OCI-LY7 (cell line): Measurements from ENCODE around the gene DENND1A. TPM values are rescaled to one million over a fixed set of nuclear protein-coding genes. Genes with fewer than 3 reads are reported as not detected.
"Not testable (repeated sequence)": the region's sequence is repeated elsewhere in the genome, so short reads cannot be mapped to it uniquely, and the experiment has no call there.

Experiments
- BruUV-seq: library from RNA; stranded (reverse); fragments of 400-500 nt; replicated peaks from 2 replicates; lab custom pipeline; 2021; lab: Mats Ljungman, UMichigan
- CTCF ChIA-PET: fragments of 300-600 bp; sonication (Branson Sonifier 250); formaldehyde crosslinking; loops from one replicate; lab custom pipeline; 2022; ENCODE audit warnings: antibody characterized with exemption; ENCODE audit not compliant: unreplicated experiment; lab: Charles Lee
- POLR2A ChIA-PET: fragments of 300-600 bp; sonication (Branson Sonifier 250); formaldehyde crosslinking; loops from one replicate; lab custom pipeline; 2022; ENCODE audit warnings: antibody characterized with exemption; lab: Charles Lee
- DNase-seq: peaks from one replicate; pipeline ENCODE4 v3.0.0-alpha.2; 2015; ENCODE audit warnings: low spot score
- H2AFZ ChIP-seq: fragments of 200-600 bp; sonication (generic), shearing (Covaris generic); 2 replicates; pipeline ENCODE4 v1.6.1; 2014; ENCODE audit warnings: mild to moderate bottlenecking, antibody characterized with exemption, low read length, moderate library complexity
- H3K27ac ChIP-seq: fragments of 200-600 bp; sonication (generic); 2 replicates; pipeline ENCODE4 v1.5.1; 2014; ENCODE audit warnings: mixed run types, low read depth, mild to moderate bottlenecking, moderate library complexity, low read length, inconsistent platforms; ENCODE audit not compliant: poor library complexity, severe bottlenecking
- H3K36me3 ChIP-seq: fragments of 200-600 bp; sonication (generic); 2 replicates; pipeline ENCODE4 v1.6.1; 2014; ENCODE audit warnings: mild to moderate bottlenecking, antibody characterized with exemption, low read length, moderate library complexity, mixed read lengths; ENCODE audit not compliant: insufficient read depth
- H3K4me1 ChIP-seq: fragments of 200-600 bp; sonication (generic); 2 replicates; pipeline ENCODE4 v1.5.1; 2014; ENCODE audit warnings: mild to moderate bottlenecking, low read length; ENCODE audit not compliant: insufficient read depth, poor library complexity, severe bottlenecking
- H3K4me2 ChIP-seq: fragments of 200-600 bp; sonication (generic); 2 replicates; pipeline ENCODE4 v1.6.1; 2014; ENCODE audit warnings: mild to moderate bottlenecking, low read length
- H3K4me3 ChIP-seq: fragments of 200-600 bp; sonication (generic); 2 replicates; pipeline ENCODE4 v1.5.1; 2014; ENCODE audit warnings: mild to moderate bottlenecking, low read depth, low read length; ENCODE audit not compliant: poor library complexity, severe bottlenecking
- H3K79me2 ChIP-seq: fragments of 200-600 bp; sonication (generic); 2 replicates; pipeline ENCODE4 v1.6.1; 2016; ENCODE audit warnings: low read depth, mild to moderate bottlenecking, low read length, moderate library complexity, mixed read lengths; ENCODE audit not compliant: insufficient read depth
- H3K9me2 ChIP-seq: fragments of 200-600 bp; sonication (generic); 2 replicates; pipeline ENCODE4 v1.6.1; 2016; ENCODE audit warnings: mild to moderate bottlenecking, low read length, mixed read lengths; ENCODE audit not compliant: insufficient read depth
- H3K9me3 ChIP-seq: fragments of 200-600 bp; sonication (generic); 2 replicates; pipeline ENCODE4 v1.6.1; 2014; ENCODE audit warnings: mild to moderate bottlenecking, mixed run types, low read length, mixed read lengths
- H4K20me1 ChIP-seq: fragments of 200-600 bp; sonication (generic); 2 replicates; pipeline ENCODE4 v1.6.1; 2014; ENCODE audit warnings: mild to moderate bottlenecking, antibody characterized with exemption, low read length, moderate library complexity, mixed read lengths; ENCODE audit not compliant: insufficient read depth
- CTCF ChIP-seq: fragments of 200-600 bp; sonication (generic); conservative IDR thresholded peaks from 2 replicates; pipeline ENCODE4 v1.5.1; 2014; ENCODE audit warnings: mild to moderate bottlenecking, antibody characterized with exemption, low read length, moderate library complexity, mixed read lengths
- EZH2phosphoT487 ChIP-seq: fragments of 200-600 bp; sonication (generic); IDR thresholded peaks from 2 replicates; pipeline ENCODE4 v1.6.1; 2018; ENCODE audit warnings: low read depth, borderline replicate concordance, mild to moderate bottlenecking, mixed run types, antibody characterized with exemption, low read length, moderate library complexity, mixed read lengths
- intact Hi-C: fragments of 100-400 bp; cut with micrococcal nuclease; formaldehyde crosslinking; loops from one replicate; pipeline ENCODE4 v1.10.0; 2022; ENCODE audit not compliant: unreplicated experiment
- total RNA-seq, 2 experiments: library from RNA; depleted of rRNA in 1 of 2; stranded (reverse); fragments of >200 nt in 1 of 2; shearing (Covaris generic) in 1 of 2; gene quantifications; 2 replicates each; pipeline ENCODE4 v1.2.3, GENCODE V29; 2014 to 2022

Gene DENND1A
- total RNA-seq, 2 experiments from 2014 or later, result 17.9 to 36.3 TPM

- CTCF ChIA-PET, result interaction anchor here (0.8 kb wide), 1 partner anchor 23 kb away, joined by 3 read pairs; no protein-coding TSS in a partner anchor
- H2AFZ ChIP-seq, result no peak overlapping the region
- intact Hi-C loops, result no loop called here
- DNase-seq, result no peak
- POLR2A ChIA-PET, result interaction anchor here (0.6 to 2.1 kb wide), 2 partner anchors 10 to 374 kb away, joined by 3 to 5 read pairs; no protein-coding TSS in a partner anchor
- no peak overlapping the region for H3K27ac ChIP-seq
- H3K36me3 ChIP-seq, result no peaks in the 10 kb centered on the region
- H3K9me3 ChIP-seq, result no peaks in the 10 kb centered on the region; the same call in 1 of the 2 replicates
- no peak overlapping the region for H3K4me3 ChIP-seq
- H3K4me1 ChIP-seq, result no peaks in the 10 kb centered on the region
- no peaks in the 10 kb centered on the region for H3K79me2 ChIP-seq
- no peaks in the 10 kb centered on the region for H3K9me2 ChIP-seq
- TF ChIP-seq CTCF (no peak), EZH2phosphoT487 (no peak)
- no peak overlapping the region for H3K4me2 ChIP-seq
- no peaks in the 10 kb centered on the region for H4K20me1 ChIP-seq
- no TSS peak for BruUV-seq
These were observed 11.0 kb upstream of the DENND1A start for GRCh38 chr9:123940721-123941523.

DNA sequence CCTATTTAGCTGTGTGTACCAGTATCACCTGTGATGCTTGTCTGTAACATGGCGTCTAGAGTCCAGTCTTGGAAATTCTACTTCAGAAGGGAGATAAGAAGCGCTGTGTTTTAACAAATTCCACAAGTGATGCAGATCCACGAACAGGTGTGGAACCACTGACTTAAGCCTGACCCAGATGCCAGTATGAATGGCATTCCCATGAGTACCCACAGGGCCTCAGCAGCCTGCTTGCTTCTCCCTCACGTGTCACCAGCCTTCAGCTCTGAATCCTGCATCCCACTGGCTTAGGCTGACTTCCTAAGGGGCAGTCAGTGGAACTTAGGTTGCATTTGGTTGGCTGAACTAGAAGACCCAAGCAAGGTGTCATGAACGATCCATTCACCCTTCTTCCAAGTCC lies 8.5 kb upstream of the DENND1A start:
- no peak overlapping the region for H3K4me3 ChIP-seq
- H3K27ac ChIP-seq, result no peak overlapping the region
- no peaks in the 10 kb centered on the region for H3K4me1 ChIP-seq
- BruUV-seq, result no TSS peak
- H3K4me2 ChIP-seq, result no peak overlapping the region
- ChIA-PET POLR2A (no interaction called here), CTCF (no interaction called here)
- TF ChIP-seq EZH2phosphoT487 (no peak), CTCF (no peak)
- no peaks in the 10 kb centered on the region for H4K20me1 ChIP-seq
- DNase-seq, result no peak
- H3K9me3 ChIP-seq, result no peaks in the 10 kb centered on the region; the same call in 1 of the 2 replicates
- H2AFZ ChIP-seq, result no peak overlapping the region
- H3K9me2 ChIP-seq, result no peaks in the 10 kb centered on the region
- no peaks in the 10 kb centered on the region for H3K36me3 ChIP-seq
- H3K79me2 ChIP-seq, result no peaks in the 10 kb centered on the region
- intact Hi-C loops, result no loop called here

- CTCF ChIA-PET, H3K79me2 ChIP-seq, H3K4me2 ChIP-seq, H3K9me3 ChIP-seq, DNase-seq, H3K4me1 ChIP-seq, H2AFZ ChIP-seq, H3K4me3 ChIP-seq, intact Hi-C loops, POLR2A ChIA-PET, H3K27ac ChIP-seq, H3K9me2 ChIP-seq, H3K36me3 ChIP-seq, H4K20me1 ChIP-seq, BruUV-seq: not testable (repeated sequence)
These were observed 6.6 kb upstream of the DENND1A start for GRCh38 chr9:123936575-123936974.
